OCI-LY1 (cell line): Measurements from ENCODE around the gene IQSEC3.
"Not testable (repeated sequence)": the region's sequence is repeated elsewhere in the genome, so short reads cannot be mapped to it uniquely, and the experiment has no call there.

ENCODE experiments used
- H2AFZ ChIP-seq: fragments of 200-600 bp; sonication (generic), shearing (Covaris generic); 2 replicates; pipeline ENCODE4 v1.6.0; 2014; ENCODE audit warnings: antibody characterized with exemption, mild to moderate bottlenecking, low read length
- H3F3A ChIP-seq: fragments of 200-600 bp; sonication (generic), shearing (Covaris generic); 2 replicates; pipeline ENCODE4 v1.6.0; 2014; ENCODE audit warnings: mild to moderate bottlenecking, antibody characterized with exemption, low read length, moderate library complexity; ENCODE audit not compliant: insufficient read depth
- H3K27ac ChIP-seq: fragments of 200-600 bp; sonication (generic); 2 replicates; pipeline ENCODE4 v1.5.1; 2014; ENCODE audit warnings: low read length, mixed run types, mild to moderate bottlenecking, low read depth; ENCODE audit not compliant: poor library complexity, severe bottlenecking
- H3K27me3 ChIP-seq: fragments of 200-600 bp; sonication (generic); 2 replicates; pipeline ENCODE4 v1.6.0; 2014; ENCODE audit warnings: antibody characterized with exemption, mild to moderate bottlenecking, low read length, moderate library complexity; ENCODE audit not compliant: insufficient read depth
- H3K36me3 ChIP-seq: fragments of 200-600 bp; sonication (generic); 2 replicates; pipeline ENCODE4 v1.6.1; 2014; ENCODE audit warnings: mild to moderate bottlenecking, antibody characterized with exemption, low read length, moderate library complexity, mixed read lengths; ENCODE audit not compliant: insufficient read depth
- H3K4me1 ChIP-seq: fragments of 200-600 bp; sonication (generic); 2 replicates; pipeline ENCODE4 v1.5.1; 2014; ENCODE audit warnings: mild to moderate bottlenecking, low read length, moderate library complexity; ENCODE audit not compliant: insufficient read depth, severe bottlenecking
- H3K4me2 ChIP-seq: fragments of 200-600 bp; sonication (generic), shearing (Covaris generic); 2 replicates; pipeline ENCODE4 v1.6.1; 2014; ENCODE audit warnings: low read length
- H3K4me3 ChIP-seq: fragments of 200-600 bp; sonication (generic); 2 replicates; pipeline ENCODE4 v1.5.1; 2014; ENCODE audit warnings: low read length, low read depth, mild to moderate bottlenecking, mixed read lengths; ENCODE audit not compliant: poor library complexity, severe bottlenecking
- H3K79me2 ChIP-seq: fragments of 200-600 bp; shearing (Covaris generic); 2 replicates; pipeline ENCODE4 v1.6.1; 2016; ENCODE audit warnings: mixed run types, low read length, mixed read lengths; ENCODE audit not compliant: insufficient read depth
- H3K9ac ChIP-seq: fragments of 200-600 bp; sonication (generic), shearing (Covaris generic); 2 replicates; pipeline ENCODE4 v1.6.1; 2014; ENCODE audit warnings: mild to moderate bottlenecking, low read length, mixed read lengths
- H3K9me2 ChIP-seq: fragments of 200-600 bp; sonication (generic), shearing (Covaris generic); 2 replicates; pipeline ENCODE4 v1.6.1; 2014; ENCODE audit warnings: low read depth, mild to moderate bottlenecking, low read length, mixed read lengths
- H3K9me3 ChIP-seq: fragments of 200-600 bp; shearing (Covaris generic); 2 replicates; pipeline ENCODE4 v1.6.1; 2014; ENCODE audit warnings: low read length, mixed read lengths
- H4K20me1 ChIP-seq: fragments of 200-600 bp; sonication (generic), shearing (Covaris generic); 2 replicates; pipeline ENCODE4 v1.6.0; 2016; ENCODE audit warnings: mild to moderate bottlenecking, low read length; ENCODE audit not compliant: insufficient read depth

Gene IQSEC3

GRCh38 chr12:39555-40265 is 26.9 kb upstream of the IQSEC3 start:
- not testable (repeated sequence) for H3K79me2 ChIP-seq, H3K27ac ChIP-seq, H4K20me1 ChIP-seq, H3K36me3 ChIP-seq, H3K4me3 ChIP-seq, H3K9ac ChIP-seq, H3K9me2 ChIP-seq, H3K27me3 ChIP-seq, H2AFZ ChIP-seq, H3F3A ChIP-seq, H3K4me2 ChIP-seq, H3K4me1 ChIP-seq, H3K9me3 ChIP-seq

DNA sequence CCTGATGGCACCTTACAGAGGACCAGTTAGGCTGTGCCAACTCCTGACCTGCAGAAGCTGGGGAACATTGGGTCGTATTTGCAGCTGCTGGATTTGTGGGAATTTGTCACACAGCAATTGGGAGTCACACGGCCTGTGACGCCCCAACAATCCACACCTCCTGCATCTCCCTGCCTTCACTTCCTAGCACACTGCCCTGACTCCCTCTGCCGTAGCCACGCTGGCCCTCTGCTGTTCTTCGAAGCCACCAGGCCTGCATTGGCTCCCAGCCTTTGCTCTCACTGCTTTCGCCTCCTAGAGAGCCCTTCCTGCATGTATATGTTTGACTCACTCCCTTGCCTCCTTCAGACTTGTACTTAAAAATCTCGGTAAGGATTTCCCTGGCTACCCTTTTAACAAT is 22.2 kb upstream of the IQSEC3 start:
- H3F3A ChIP-seq, H3K27ac ChIP-seq, H3K9me3 ChIP-seq, H3K4me3 ChIP-seq, H3K27me3 ChIP-seq, H3K9me2 ChIP-seq, H3K4me2 ChIP-seq, H4K20me1 ChIP-seq, H3K4me1 ChIP-seq, H3K79me2 ChIP-seq, H3K9ac ChIP-seq, H2AFZ ChIP-seq, H3K36me3 ChIP-seq: not testable (repeated sequence)

- H3K27me3 ChIP-seq, H3K4me1 ChIP-seq, H3K9me2 ChIP-seq: not testable (repeated sequence)
These were observed 21.2 kb upstream of the IQSEC3 start for GRCh38 chr12:45235-45990.

DNA sequence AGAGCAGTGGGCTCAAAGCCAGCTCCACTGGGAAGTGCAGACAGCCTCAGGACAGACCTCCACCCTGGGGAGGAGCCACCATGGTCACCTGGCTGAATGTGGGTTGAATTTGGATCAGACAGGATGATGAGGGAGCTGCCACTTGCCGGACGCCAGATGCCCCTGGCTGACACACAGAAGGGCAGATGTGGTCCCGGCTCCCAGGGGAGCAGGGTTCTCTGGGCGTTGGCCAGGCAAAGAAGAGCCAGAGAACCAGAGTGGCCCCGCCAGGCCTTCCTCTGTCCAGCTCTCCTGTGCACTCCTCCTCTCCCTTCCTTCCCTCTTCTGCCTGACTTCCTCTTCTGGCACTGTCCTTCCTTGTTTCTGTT is 20.6 kb upstream of the IQSEC3 start:
- not testable (repeated sequence) for H3K9me3 ChIP-seq, H3K27me3 ChIP-seq, H3K9me2 ChIP-seq, H3K4me3 ChIP-seq, H3K4me2 ChIP-seq, H2AFZ ChIP-seq, H4K20me1 ChIP-seq, H3F3A ChIP-seq, H3K4me1 ChIP-seq, H3K79me2 ChIP-seq, H3K9ac ChIP-seq, H3K27ac ChIP-seq, H3K36me3 ChIP-seq

More at GRCh38 chr12:45235-45990, 21.2 kb upstream of the IQSEC3 start:
- H3K4me2 ChIP-seq, H3K79me2 ChIP-seq, H3K9me3 ChIP-seq, H3K9ac ChIP-seq, H3F3A ChIP-seq, H3K4me3 ChIP-seq, H3K36me3 ChIP-seq, H3K27ac ChIP-seq, H2AFZ ChIP-seq, H4K20me1 ChIP-seq: not testable (repeated sequence)

GRCh38 chr12:46542-46941 is 20.0 kb upstream of the IQSEC3 start:
- not testable (repeated sequence) for H3K9me3 ChIP-seq, H4K20me1 ChIP-seq, H3K9me2 ChIP-seq, H2AFZ ChIP-seq, H3K79me2 ChIP-seq, H3K27ac ChIP-seq, H3K4me3 ChIP-seq, H3K4me2 ChIP-seq, H3K4me1 ChIP-seq, H3K9ac ChIP-seq, H3K36me3 ChIP-seq, H3K27me3 ChIP-seq, H3F3A ChIP-seq

DNA sequence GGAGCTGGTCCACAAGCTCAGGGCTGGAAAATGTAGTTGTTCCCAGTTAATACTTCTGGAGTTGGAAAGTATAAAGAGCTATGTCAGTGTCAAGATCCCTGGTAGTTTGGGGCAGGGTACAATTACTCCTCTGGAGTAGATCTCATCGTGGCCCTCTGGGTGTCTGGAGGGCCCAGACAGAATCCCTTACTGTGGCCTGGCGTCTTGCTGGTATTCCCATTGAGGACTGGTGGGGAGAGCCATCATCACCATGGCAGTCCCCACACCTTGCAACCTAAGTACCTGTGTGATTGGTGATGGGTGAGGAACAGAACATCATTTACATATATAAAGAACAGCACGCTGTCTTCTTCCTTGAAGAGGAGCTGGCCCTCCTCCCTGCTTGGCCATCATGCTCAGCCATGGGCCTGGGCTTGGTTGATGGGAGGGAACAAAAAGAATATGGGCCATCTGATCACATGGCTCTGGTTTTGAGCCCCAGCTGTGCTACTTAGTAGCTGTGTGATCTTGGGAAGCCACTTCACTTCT is 18.8 kb upstream of the IQSEC3 start:
- H4K20me1 ChIP-seq, H3K4me3 ChIP-seq, H3K4me2 ChIP-seq, H3F3A ChIP-seq, H3K27ac ChIP-seq, H2AFZ ChIP-seq, H3K9me2 ChIP-seq, H3K36me3 ChIP-seq, H3K79me2 ChIP-seq, H3K9me3 ChIP-seq, H3K4me1 ChIP-seq, H3K9ac ChIP-seq, H3K27me3 ChIP-seq: not testable (repeated sequence)

DNA sequence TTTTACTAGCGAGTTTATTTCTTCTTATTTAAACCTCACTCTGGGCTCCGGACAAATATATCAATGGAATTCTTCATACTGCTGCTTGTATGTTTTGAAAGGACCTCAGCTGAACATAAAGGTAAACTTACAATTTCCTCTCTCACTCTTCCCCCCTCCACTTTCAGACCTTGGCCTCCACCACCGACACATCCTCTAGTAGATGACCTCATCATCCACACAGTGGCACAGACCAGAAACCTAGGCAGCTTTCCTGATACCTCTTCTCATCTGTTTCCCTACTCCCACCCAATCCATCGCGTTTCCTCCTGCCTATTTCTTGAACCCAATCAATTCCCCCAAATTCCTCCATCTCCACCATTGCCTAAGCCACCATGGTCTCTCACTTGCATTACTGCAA is 17.4 kb upstream of the IQSEC3 start:
- not testable (repeated sequence) for H3K79me2 ChIP-seq, H3K4me1 ChIP-seq, H3K9me3 ChIP-seq, H4K20me1 ChIP-seq, H3F3A ChIP-seq, H3K27me3 ChIP-seq, H3K9ac ChIP-seq, H3K9me2 ChIP-seq, H3K4me3 ChIP-seq, H3K4me2 ChIP-seq, H2AFZ ChIP-seq, H3K27ac ChIP-seq, H3K36me3 ChIP-seq
